Fibroblast of lung (primary cell): Measurements from ENCODE around the gene WDTC1.
"Not testable (repeated sequence)": the region's sequence is repeated elsewhere in the genome, so short reads cannot be mapped to it uniquely, and the experiment has no call there.

ENCODE experiments used
- EZH2 ChIP-seq: IDR thresholded peaks from 2 replicates; pipeline ENCODE4 v1.5.1; 2012; ENCODE audit warnings: low read length, control low read depth, mild to moderate bottlenecking; ENCODE audit errors: missing control alignments
- TF ChIP-seq, protein P1 (sequence below), 2 donors: IDR thresholded peaks in 1 of 2; conservative IDR thresholded peaks in 1 of 2; 1 replicate in 1 of 2; 2 replicates in 1 of 2; pipeline ENCODE4 v1.5.1; 2011 to 2012; ENCODE audit warnings: low read length in 2 of 2, control low read depth in 1 of 2, inconsistent platforms in 1 of 2, low read depth in 1 of 2, mild to moderate bottlenecking in 1 of 2

DNA sequence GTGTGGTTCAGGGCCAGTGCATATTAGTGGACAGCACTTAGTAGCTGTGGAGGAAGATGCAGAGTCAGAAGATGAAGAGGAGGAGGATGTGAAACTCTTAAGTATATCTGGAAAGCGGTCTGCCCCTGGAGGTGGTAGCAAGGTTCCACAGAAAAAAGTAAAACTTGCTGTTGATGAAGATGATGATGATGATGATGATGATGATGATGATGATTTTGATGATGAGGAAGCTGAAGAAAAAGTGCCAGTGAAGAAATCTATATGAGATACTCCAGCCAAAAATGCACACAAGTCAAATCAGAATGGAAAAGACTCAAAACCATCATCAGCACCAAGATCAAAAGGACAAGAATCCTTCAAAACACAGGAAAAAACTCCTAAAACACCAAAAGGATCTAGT, 27.2 kb upstream of the WDTC1 start:
- TF ChIP-seq, protein P1, sequence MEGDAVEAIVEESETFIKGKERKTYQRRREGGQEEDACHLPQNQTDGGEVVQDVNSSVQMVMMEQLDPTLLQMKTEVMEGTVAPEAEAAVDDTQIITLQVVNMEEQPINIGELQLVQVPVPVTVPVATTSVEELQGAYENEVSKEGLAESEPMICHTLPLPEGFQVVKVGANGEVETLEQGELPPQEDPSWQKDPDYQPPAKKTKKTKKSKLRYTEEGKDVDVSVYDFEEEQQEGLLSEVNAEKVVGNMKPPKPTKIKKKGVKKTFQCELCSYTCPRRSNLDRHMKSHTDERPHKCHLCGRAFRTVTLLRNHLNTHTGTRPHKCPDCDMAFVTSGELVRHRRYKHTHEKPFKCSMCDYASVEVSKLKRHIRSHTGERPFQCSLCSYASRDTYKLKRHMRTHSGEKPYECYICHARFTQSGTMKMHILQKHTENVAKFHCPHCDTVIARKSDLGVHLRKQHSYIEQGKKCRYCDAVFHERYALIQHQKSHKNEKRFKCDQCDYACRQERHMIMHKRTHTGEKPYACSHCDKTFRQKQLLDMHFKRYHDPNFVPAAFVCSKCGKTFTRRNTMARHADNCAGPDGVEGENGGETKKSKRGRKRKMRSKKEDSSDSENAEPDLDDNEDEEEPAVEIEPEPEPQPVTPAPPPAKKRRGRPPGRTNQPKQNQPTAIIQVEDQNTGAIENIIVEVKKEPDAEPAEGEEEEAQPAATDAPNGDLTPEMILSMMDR (conservative IDR thresholded peaks at IDR 0.05 in 1 of 2, IDR thresholded peaks at IDR 0.05 in 1 of 2; ENCODE audit: low read depth in 1 of 2, low read length in 2 of 2), result not testable (repeated sequence)
- not testable (repeated sequence) for TF ChIP-seq EZH2
